ENCODE results near the gene KRTAP10-11. TPM values are rescaled to one million over a fixed set of nuclear protein-coding genes. Genes with fewer than 3 reads are reported as not detected.

Gene KRTAP10-11
- total RNA-seq, 2 donors from 2014 or later: not detected

GRCh38 chr21:44664691-44665090, 18.5 kb downstream of the KRTAP10-11 start:
- no peaks in the 10 kb centered on the region for H3K4me1 ChIP-seq
- intact Hi-C loops (cut with DNase I): no loop called here
- no peaks in the 10 kb centered on the region for H3K36me3 ChIP-seq
- no peak for DNase-seq
- no peak overlapping the region for H3K4me3 ChIP-seq
- TF ChIP-seq, protein P1, sequence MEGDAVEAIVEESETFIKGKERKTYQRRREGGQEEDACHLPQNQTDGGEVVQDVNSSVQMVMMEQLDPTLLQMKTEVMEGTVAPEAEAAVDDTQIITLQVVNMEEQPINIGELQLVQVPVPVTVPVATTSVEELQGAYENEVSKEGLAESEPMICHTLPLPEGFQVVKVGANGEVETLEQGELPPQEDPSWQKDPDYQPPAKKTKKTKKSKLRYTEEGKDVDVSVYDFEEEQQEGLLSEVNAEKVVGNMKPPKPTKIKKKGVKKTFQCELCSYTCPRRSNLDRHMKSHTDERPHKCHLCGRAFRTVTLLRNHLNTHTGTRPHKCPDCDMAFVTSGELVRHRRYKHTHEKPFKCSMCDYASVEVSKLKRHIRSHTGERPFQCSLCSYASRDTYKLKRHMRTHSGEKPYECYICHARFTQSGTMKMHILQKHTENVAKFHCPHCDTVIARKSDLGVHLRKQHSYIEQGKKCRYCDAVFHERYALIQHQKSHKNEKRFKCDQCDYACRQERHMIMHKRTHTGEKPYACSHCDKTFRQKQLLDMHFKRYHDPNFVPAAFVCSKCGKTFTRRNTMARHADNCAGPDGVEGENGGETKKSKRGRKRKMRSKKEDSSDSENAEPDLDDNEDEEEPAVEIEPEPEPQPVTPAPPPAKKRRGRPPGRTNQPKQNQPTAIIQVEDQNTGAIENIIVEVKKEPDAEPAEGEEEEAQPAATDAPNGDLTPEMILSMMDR (IDR thresholded peaks at IDR 0.05): no peak
- no peak overlapping the region for H3K27ac ChIP-seq
- H3K27me3 ChIP-seq: no peaks in the 10 kb centered on the region
- H3K9ac ChIP-seq (ENCODE audit: low read depth in 2 of 2, low read length in 2 of 2): no peak overlapping the region
- no peaks in the 10 kb centered on the region for H3K9me3 ChIP-seq

DNA sequence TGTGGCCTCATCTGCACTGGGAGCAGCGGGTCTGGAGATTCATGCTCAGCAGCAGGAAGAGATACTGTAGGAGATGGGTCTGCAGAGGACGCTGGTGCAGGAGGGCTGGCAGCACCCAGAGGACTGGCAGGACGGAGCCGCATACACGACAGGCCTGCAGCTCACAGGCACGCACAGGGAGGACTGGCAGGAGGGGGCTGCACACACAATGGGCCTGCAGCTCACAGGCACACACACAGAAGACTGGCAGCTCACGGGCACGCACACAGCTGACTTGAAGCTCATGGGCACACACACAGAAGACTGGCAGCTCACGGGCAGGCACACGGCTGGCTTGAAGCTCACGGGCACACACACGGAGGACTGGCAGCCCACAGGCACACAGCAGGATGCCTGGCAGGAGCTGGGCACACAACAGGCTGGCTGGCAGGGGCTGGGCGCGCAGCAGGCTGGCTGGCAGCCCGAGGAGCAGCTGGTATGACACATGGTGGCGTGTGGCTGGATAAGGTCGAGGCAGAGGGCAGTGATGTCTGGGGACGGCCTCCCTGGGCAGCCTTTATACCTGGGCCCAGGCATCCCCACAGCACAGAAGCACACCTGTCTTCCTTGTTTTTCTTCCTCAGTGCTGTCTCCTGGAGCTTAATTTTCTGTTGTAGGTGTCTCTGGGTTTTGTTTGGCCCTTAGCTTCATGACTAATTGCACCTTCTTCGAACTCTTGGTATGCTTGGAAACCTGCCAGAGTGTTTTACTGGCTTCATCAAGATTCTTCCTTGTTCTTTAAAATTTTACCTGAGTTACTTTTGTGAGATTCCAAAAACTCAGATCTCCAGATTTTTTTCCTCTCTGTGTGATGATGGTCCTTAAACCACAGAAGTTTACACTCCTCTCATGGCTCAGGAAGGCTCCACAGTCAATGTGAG, 20.4 kb downstream of the KRTAP10-11 start, which contains the start of gene KRTAP12-2:
TSS of gene KRTAP12-2 (minus strand) at position 527 of the 920 bp plus-strand sequence. CDS start at position 486, 41 bp downstream.
- Histone ChIP-seq H3K9me3 (no peaks in the 10 kb centered on the region), H3K27me3 (no peaks in the 10 kb centered on the region), H3K4me3 (no peak within 1 kb of the TSS), H3K9ac (ENCODE audit: low read depth in 2 of 2, low read length in 2 of 2) (no peak within 1 kb of the TSS), H3K27ac (no peak within 1 kb of the TSS), H3K4me1 (no peaks in the 10 kb centered on the region), H3K36me3 (no peaks in the 10 kb centered on the region)
- DNase-seq: no peak
- TF ChIP-seq, protein P1 (IDR thresholded peaks at IDR 0.05): no peak
- intact Hi-C loops (cut with DNase I): no loop called here

DNA sequence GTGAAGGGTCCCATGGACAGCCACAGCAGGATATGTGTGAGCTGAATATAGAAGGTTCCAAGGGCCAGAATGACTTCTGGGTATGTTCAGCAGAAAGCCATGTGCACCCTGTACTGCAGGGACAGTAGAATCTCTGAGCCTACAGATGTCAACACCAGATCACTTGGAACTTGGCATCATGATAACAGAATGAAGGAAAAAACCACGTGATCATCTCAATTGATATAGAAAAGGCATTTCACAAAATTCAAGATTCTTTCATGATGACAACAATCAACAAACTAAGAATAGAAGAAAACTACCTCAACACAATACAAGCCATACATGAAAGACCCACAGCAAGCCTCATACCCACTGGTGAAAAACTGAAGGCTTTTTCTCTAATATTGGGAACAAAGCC, 21.4 kb downstream of the KRTAP10-11 start:
- Histone ChIP-seq H3K36me3 (no peaks in the 10 kb centered on the region), H3K27me3 (no peaks in the 10 kb centered on the region), H3K9me3 (no peaks in the 10 kb centered on the region), H3K9ac (ENCODE audit: low read depth in 2 of 2, low read length in 2 of 2) (no peak overlapping the region), H3K4me3 (no peak overlapping the region), H3K4me1 (no peaks in the 10 kb centered on the region), H3K27ac (no peak overlapping the region)
- TF ChIP-seq, protein P1 (IDR thresholded peaks at IDR 0.05): no peak
- DNase-seq: no peak
- intact Hi-C loops (cut with DNase I): no loop called here

DNA sequence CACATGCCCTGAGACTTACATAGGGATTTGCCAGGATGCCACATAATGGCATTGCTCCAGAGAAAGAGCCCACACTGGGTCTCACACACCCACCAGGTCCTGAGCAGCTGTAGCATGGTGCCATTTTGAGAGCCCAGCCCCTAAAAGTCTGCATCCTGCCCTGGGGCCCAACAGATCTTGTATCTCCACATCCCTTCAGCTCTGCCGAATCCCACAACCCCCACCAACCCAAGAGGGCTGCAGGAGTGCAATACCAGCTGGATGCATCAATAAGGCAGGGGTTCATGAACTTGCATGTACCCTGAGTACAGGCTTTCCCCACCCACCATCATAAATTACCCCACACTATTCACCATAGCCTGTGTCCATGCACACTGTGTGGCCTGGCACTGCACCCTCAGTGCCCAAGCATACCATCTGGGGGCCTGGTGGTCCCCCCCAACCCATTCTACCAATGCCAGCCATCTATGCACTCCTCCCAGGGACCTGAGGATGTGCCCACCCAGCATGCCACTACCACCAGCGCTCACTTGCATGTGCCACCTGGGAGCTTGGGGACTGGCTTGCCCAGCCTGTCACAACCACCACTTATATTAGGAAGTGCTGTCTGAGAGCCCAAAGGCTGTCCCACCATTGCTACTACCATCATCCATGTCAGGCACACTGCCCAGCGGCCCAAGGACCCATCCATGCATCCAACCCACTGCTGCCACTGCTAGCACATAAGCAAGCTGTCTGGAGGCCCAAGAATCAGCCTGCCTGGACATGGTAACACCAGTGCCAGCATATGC, 24.6 kb downstream of the KRTAP10-11 start:
- intact Hi-C loops (cut with DNase I): no loop called here
- no peaks in the 10 kb centered on the region for H3K36me3 ChIP-seq
- H3K9me3 ChIP-seq: no peaks in the 10 kb centered on the region
- no peaks in the 10 kb centered on the region for H3K4me1 ChIP-seq
- DNase-seq: no peak
- H3K27me3 ChIP-seq: no peaks in the 10 kb centered on the region
- no peak overlapping the region for H3K27ac ChIP-seq
- no peak overlapping the region for H3K9ac ChIP-seq (ENCODE audit: low read depth in 2 of 2, low read length in 2 of 2)
- H3K4me3 ChIP-seq: no peak overlapping the region
- TF ChIP-seq, protein P1 (IDR thresholded peaks at IDR 0.05): no peak

DNA sequence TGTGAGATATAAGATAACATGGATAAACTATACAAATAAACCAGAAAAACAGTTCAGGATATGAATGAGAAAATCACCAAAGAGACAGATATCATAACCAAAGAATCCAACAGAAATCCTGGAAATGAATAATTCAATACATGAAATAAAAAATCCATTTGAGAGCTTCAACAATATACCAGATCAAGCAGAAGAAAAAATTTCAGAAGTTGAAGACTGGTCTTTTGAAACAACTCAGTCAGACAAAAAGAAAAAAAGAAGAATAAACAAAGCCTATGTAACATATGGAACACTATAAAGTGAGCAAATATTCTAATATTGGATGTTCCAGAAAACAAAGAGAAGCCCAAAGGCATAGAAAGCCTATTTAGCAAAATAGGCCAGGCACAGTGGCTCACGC, 25.7 kb downstream of the KRTAP10-11 start:
- Histone ChIP-seq H3K9me3 (no peaks in the 10 kb centered on the region), H3K9ac (ENCODE audit: low read depth in 2 of 2, low read length in 2 of 2) (no peak overlapping the region), H3K27me3 (no peaks in the 10 kb centered on the region), H3K36me3 (no peaks in the 10 kb centered on the region), H3K4me1 (no peaks in the 10 kb centered on the region), H3K4me3 (no peak overlapping the region), H3K27ac (no peak overlapping the region)
- intact Hi-C loops (cut with DNase I): no loop called here
- TF ChIP-seq, protein P1 (IDR thresholded peaks at IDR 0.05): no peak
- no peak for DNase-seq
